NB4 (cell line): ENCODE results near the gene TAPBPL.

Experiments used
- POLR2A ChIP-seq: IDR thresholded peaks from 2 replicates; pipeline ENCODE4 v1.6.1; 2011; ENCODE audit warnings: mild to moderate bottlenecking; ENCODE audit not compliant: insufficient read length; ENCODE audit errors: extremely low read depth
- TF ChIP-seq, protein P1 (sequence below): IDR thresholded peaks from one replicate; pipeline ENCODE4 v1.5.1; 2012; ENCODE audit warnings: low read depth, low read length
- TF ChIP-seq, protein P2 (sequence below): IDR thresholded peaks from 2 replicates; pipeline ENCODE4 v1.6.1; 2011; ENCODE audit warnings: low read depth, low read length

DNA sequence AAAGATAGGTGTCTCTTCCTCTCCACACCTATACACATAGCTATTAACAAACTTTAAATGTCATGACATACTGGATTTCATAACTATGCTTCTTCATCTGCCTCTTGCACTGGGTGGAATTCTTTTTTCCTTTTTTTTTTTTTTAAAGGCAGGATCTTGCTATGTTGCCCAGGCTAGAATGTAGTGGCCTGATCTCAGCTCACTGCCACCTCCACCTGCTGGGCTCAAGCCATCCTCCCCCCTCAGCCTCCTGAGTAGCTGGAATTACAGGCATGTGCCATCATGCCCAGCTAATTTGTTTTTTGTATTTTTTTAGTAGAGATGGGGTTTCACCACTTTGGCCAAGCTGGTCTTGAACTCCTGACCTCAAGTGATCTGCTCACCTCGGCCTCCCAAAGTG, 36.4 kb downstream of the TAPBPL start:
- TF ChIP-seq, protein P1, sequence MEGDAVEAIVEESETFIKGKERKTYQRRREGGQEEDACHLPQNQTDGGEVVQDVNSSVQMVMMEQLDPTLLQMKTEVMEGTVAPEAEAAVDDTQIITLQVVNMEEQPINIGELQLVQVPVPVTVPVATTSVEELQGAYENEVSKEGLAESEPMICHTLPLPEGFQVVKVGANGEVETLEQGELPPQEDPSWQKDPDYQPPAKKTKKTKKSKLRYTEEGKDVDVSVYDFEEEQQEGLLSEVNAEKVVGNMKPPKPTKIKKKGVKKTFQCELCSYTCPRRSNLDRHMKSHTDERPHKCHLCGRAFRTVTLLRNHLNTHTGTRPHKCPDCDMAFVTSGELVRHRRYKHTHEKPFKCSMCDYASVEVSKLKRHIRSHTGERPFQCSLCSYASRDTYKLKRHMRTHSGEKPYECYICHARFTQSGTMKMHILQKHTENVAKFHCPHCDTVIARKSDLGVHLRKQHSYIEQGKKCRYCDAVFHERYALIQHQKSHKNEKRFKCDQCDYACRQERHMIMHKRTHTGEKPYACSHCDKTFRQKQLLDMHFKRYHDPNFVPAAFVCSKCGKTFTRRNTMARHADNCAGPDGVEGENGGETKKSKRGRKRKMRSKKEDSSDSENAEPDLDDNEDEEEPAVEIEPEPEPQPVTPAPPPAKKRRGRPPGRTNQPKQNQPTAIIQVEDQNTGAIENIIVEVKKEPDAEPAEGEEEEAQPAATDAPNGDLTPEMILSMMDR: no peak
- TF ChIP-seq POLR2A: no peak
- TF ChIP-seq, protein P2, sequence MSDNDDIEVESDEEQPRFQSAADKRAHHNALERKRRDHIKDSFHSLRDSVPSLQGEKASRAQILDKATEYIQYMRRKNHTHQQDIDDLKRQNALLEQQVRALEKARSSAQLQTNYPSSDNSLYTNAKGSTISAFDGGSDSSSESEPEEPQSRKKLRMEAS: no peak
